ENCODE results near the gene FNDC3A.
A peak's percentile ranks its signal among the peaks of the same experiment; 100 is the strongest.
"Not testable (repeated sequence)": the region's sequence is repeated elsewhere in the genome, so short reads cannot be mapped to it uniquely, and the experiment has no call there.

Gene FNDC3A

GRCh38 chr13:49134305-49134704, 158.6 kb downstream of the FNDC3A start:
- TF ChIP-seq, protein P1, sequence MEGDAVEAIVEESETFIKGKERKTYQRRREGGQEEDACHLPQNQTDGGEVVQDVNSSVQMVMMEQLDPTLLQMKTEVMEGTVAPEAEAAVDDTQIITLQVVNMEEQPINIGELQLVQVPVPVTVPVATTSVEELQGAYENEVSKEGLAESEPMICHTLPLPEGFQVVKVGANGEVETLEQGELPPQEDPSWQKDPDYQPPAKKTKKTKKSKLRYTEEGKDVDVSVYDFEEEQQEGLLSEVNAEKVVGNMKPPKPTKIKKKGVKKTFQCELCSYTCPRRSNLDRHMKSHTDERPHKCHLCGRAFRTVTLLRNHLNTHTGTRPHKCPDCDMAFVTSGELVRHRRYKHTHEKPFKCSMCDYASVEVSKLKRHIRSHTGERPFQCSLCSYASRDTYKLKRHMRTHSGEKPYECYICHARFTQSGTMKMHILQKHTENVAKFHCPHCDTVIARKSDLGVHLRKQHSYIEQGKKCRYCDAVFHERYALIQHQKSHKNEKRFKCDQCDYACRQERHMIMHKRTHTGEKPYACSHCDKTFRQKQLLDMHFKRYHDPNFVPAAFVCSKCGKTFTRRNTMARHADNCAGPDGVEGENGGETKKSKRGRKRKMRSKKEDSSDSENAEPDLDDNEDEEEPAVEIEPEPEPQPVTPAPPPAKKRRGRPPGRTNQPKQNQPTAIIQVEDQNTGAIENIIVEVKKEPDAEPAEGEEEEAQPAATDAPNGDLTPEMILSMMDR (IDR thresholded peaks at IDR 0.05; ENCODE audit: unreplicated experiment in 3 of 3), result no peak
- Mint-ChIP-seq H3K36me3 (ENCODE audit: low read depth) (peaks cover 73% of the 10 kb centered on the region), H3K4me1 (peaks cover 4% of the 10 kb centered on the region), H3K27me3 (ENCODE audit: low read depth) (no peaks in the 10 kb centered on the region), H3K4me3 (no peak overlapping the region), H3K27ac (no peak overlapping the region), H3K9me3 (no peaks in the 10 kb centered on the region)

DNA sequence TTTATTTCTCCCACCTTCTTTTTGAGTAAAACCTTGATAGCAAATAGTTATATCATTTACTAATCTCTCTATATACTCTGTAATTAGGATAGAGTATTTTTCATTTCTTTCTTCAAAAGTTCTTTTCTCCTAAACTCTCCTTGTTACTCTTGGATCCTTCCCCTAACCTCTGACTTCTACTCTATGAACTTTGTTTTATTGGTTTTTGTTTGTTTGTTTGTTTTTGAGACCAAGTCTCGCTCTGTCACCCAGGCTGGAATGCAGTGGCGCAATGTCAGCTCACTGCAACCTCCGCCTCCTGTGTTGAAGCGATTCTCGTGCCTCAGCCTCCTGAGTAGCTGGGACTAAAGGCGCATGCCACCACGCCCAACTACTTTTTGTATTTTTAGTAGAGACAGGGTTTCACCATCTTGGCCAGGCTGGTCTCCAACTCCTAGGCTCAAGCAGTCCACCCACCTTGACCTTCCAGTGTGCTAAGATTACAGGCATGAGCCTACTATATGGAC, 161.5 kb downstream of the FNDC3A start:
- H3K27me3 Mint-ChIP-seq (ENCODE audit: low read depth); H3K27ac Mint-ChIP-seq; H3K9me3 Mint-ChIP-seq; H3K4me3 Mint-ChIP-seq: not testable (repeated sequence)
- H3K4me1 Mint-ChIP-seq, result peaks cover 10% of the 10 kb centered on the region
- H3K36me3 Mint-ChIP-seq (ENCODE audit: low read depth), result peaks cover 81% of the 10 kb centered on the region

DNA sequence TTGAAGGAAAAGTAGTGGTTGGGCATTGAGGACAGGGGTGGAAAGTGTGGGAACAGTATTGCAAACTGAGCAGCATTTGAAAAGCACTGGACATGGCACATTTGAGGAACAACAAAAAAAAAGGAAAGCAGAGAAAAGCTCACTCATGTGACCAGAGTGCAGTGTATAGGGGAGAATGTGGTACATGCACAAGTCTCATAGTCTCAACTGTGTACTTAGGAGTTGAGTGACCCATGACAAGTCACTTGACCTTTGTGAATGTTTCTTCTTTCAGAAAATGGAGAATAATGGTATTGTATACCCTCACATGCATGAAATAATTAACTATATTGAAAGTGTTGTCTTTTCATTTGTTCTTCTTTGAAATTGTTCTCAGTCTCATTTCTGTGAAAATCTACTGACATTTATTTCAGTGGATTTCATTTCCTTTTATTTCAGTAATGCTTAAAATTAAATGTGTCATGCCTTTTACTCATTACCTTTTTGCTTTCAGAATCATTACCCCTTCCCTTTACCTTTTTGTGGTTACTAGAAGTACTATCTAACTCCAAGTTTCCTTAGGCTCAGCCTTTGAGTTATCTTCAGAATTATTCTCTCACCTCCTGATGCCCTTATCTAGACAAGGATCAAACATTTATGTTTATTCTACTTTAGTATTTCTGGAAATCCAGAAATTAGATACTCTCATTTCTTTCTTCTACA, 165.3 kb downstream of the FNDC3A start:
- Mint-ChIP-seq H3K27ac (peak overlapping the region in 1 of 3 experiments; percentile 79), H3K4me3 (no peak overlapping the region), H3K9me3 (no peaks in the 10 kb centered on the region), H3K27me3 (ENCODE audit: low read depth) (no peaks in the 10 kb centered on the region), H3K4me1 (peaks cover 6% of the 10 kb centered on the region), H3K36me3 (ENCODE audit: low read depth) (peaks cover 73% of the 10 kb centered on the region)
- TF ChIP-seq, protein P1 (IDR thresholded peaks at IDR 0.05; ENCODE audit: unreplicated experiment in 3 of 3), result no peak

DNA sequence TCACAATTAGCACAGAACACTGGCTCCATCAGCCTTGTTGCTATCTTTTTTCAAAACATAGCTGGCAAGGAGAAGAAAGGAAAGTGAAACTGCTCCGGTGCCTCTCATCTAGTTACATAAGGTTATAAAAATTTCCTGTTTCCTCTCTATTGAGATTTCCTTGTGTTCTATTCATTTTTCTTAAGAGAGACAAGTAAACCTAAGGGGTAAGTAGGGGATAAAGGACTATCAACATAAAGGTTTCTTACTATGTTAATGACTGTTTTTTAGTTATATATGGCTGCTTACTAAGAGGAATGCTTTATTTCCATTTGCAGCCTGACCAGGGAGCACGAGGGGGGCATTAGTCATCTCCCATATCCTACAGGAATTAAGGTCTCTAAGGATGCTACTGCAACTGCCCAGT, 171.2 kb downstream of the FNDC3A start:
- H3K4me1 Mint-ChIP-seq, result no peaks in the 10 kb centered on the region
- H3K4me3 Mint-ChIP-seq, result no peak overlapping the region
- TF ChIP-seq, protein P1 (IDR thresholded peaks at IDR 0.05; ENCODE audit: unreplicated experiment in 3 of 3), result no peak
- no peaks in the 10 kb centered on the region for H3K27me3 Mint-ChIP-seq (ENCODE audit: low read depth)
- H3K9me3 Mint-ChIP-seq, result peaks cover 46% of the 10 kb centered on the region
- peaks cover 91% of the 10 kb centered on the region for H3K36me3 Mint-ChIP-seq (ENCODE audit: low read depth)
- H3K27ac Mint-ChIP-seq, result no peak overlapping the region

- H3K27ac Mint-ChIP-seq, result no peak overlapping the region
- H3K4me1 Mint-ChIP-seq, result no peaks in the 10 kb centered on the region
- TF ChIP-seq, protein P1 (IDR thresholded peaks at IDR 0.05; ENCODE audit: unreplicated experiment in 3 of 3), result no peak
- peaks cover 88% of the 10 kb centered on the region for H3K36me3 Mint-ChIP-seq (ENCODE audit: low read depth)
- H3K4me3 Mint-ChIP-seq, result no peak overlapping the region
- no peaks in the 10 kb centered on the region for H3K27me3 Mint-ChIP-seq (ENCODE audit: low read depth)
- peaks cover 49% of the 10 kb centered on the region for H3K9me3 Mint-ChIP-seq
Measured at GRCh38 chr13:49148405-49148804, 172.7 kb downstream of the FNDC3A start.

DNA sequence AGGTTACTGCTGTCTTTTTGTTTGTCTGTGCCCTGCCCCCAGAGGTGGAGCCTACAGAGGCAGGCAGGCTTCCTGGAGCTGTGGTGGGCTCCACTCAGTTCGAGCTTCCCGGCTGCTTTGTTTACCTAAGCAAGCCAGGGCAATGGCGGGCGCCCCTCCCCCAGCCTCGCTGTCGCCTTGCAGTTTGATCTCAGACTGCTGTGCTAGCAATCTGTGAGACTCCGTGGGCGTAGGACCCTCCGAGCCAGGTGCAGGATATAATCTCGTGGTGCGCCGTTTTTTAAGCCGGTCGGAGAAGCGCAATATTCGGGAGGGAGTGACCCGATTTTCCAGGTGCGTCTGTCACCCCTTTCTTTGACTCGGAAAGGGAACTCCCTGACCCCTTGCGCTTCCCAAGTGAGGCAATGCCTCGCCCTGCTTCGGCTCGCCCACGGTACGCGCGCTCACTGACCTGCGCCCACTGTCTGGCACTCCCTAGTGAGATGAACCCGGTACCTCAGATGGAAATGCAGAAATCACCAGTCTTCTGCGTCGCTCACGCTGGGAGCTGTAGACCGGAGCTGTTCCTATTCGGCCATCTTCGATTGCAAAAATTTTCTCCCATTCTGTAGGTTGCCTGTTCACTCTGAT, 182.4 kb downstream of the FNDC3A start:
- H3K4me1 Mint-ChIP-seq; H3K4me3 Mint-ChIP-seq; H3K27ac Mint-ChIP-seq; H3K27me3 Mint-ChIP-seq (ENCODE audit: low read depth): not testable (repeated sequence)
- peaks cover 40% of the 10 kb centered on the region for H3K9me3 Mint-ChIP-seq
- peaks cover 58% of the 10 kb centered on the region for H3K36me3 Mint-ChIP-seq (ENCODE audit: low read depth)

DNA sequence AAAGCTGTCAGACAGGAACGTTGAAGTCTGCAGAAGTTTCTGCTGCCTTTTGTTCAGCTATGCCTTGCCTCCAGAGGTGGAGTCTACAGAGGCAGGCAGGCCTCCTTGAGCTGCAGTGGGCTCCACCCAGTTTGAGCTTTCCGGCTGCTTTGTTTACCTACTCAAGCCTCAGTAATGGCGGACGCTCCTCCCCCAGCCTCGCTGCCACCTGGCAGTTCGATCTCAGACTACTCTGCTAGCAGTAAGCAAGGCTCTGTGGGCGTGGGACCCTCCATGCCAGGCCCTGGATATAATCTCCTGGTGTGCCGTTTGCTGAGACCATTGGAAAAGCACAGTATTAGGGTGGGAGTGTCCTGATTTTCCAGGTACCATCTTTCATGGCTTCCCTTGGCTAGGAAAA, 187.4 kb downstream of the FNDC3A start:
- H3K36me3 Mint-ChIP-seq (ENCODE audit: low read depth), result peaks cover 93% of the 10 kb centered on the region
- H3K9me3 Mint-ChIP-seq, result peaks cover 58% of the 10 kb centered on the region
- not testable (repeated sequence) for H3K4me1 Mint-ChIP-seq; H3K27me3 Mint-ChIP-seq (ENCODE audit: low read depth); H3K27ac Mint-ChIP-seq; H3K4me3 Mint-ChIP-seq
